Ammon's horn (tissue), 1 donor: ENCODE results near the gene TNFSF4.
A peak's percentile ranks its signal among the peaks of the same experiment; 100 is the strongest.
"Not testable (repeated sequence)": the region's sequence is repeated elsewhere in the genome, so short reads cannot be mapped to it uniquely, and the experiment has no call there.

Experiments used
- DNase-seq: peaks from one replicate; pipeline ENCODE4 v3.0.0-alpha.2; 2016; ENCODE audit warnings: low spot score

The TNFSF4 gene

DNA sequence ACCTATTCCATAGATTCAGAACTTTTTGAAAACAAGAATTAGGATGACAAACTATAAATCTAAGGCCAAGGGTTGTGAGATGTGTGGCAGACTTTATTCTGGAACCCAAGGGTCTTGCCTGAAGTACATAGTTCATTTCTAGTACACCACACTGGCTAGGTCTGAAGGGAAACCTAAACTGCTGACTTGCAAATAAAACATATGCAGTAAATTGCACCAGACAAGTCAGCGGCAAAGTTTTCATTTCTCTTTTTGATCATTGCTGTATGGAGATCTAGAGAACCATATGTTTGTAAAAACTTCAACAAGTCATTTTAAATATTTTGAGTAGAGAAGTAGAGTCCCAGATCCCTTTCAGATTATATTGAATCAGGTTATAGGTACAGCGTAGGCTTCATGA, 43.9 kb downstream of the TNFSF4 start:
- DNase-seq, result no peak

DNA sequence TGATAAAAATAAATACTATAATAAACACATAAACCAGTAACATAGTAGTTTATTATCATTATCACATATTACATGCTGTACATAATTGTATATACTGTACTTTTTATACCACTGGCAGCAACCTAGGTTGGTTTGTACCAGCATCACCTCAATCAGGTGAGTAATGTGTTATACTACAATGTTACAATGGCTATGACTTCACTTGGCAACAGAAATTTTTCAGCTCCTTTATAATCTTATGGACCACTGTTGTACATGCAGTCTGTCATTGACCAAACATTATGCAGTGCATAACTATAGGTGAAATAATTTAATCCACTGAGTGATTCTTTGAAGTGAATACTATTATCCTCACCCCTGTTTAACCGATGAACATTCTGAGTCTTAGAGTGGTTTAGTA, 44.5 kb downstream of the TNFSF4 start:
- DNase-seq, result no peak

DNA sequence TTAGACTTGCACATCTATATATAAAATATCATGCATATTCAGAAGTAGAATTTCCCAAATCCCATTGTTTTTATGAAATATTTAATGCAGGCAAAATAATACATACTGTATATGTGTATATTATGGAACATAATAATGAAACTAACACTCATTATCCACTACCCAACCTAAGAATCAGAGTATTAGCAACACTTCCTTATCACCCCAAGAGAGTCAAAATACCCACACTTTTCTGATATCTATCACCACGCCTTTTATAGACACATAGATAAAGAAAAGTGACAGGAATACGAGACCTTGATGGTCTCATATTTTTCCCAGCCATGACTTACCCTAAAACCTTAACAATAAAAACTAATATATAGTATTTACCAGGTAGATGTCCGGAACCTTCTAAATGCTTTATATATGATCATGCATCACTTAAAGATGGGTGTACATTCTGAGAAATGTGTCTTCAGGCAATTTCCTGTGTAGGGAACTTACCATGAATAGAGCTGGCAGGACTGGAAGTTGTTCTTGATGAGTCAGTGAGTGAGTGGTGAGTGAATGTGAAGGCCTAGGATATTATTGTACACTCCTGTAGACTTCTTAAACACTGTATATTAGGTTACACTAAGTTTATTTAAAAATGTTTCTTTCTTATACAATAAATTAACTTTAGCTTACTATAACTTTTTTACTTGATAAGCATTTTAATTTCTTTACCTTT, 45.5 kb downstream of the TNFSF4 start:
- DNase-seq, result no peak

DNA sequence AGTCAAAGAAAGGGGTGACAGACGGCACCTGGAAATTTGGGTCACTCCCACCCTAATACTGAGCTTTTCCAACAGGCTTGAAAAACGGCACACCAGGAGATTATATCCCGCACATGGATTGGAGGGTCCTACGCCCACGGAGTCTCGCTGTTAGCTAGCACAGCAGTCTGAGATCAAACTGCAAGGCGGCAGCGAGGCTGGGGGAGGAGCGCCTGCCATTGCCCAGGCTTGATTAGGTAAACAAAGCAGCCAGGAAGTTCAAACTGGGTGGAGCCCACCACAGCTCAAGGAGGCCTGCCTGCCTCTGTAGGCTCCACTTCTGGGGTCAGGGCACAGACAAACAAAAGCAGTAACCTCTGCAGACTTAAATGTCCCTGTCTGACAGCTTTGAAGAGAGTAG, 53.2 kb downstream of the TNFSF4 start:
- not testable (repeated sequence) for DNase-seq

DNA sequence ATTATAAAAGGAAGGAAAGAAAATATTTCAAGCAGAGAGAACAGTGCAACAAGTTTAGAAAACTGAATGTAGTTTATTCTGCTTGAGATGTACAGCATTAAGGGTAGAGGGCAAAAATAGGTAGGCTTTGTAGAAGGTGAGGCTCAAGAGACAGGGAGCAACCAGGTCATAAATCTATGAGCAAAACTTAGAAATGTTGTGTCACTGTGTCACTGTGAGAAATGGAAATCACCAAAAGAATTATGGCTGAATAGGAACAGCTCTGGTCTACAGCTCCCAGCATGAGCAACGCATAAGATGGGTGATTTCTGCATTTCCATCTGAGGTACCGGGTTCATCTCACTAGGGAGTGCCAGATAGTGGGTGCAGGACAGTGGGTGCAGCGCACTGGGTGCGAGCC, 53.6 kb downstream of the TNFSF4 start:
- DNase-seq, result no peak

DNA sequence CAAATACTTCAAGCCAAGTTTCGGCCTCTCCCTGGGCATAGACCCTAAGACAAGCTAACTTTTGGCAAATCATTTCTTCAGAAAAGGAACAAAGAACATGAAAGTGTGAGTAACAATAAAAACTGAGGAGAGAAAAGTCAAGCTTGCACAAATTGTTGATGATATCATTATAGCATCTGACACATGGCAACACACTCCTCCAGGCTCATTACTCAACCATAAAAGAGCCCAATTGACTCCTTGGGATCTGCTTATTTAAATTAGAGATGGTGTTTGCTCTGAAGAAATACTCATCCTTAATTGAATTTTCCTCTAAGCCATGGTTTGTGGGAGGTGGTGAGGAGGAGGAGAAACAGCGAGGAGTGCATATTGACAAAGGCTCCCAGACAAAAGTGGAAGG, 54.5 kb downstream of the TNFSF4 start:
- DNase-seq, result peak; percentile 4

DNA sequence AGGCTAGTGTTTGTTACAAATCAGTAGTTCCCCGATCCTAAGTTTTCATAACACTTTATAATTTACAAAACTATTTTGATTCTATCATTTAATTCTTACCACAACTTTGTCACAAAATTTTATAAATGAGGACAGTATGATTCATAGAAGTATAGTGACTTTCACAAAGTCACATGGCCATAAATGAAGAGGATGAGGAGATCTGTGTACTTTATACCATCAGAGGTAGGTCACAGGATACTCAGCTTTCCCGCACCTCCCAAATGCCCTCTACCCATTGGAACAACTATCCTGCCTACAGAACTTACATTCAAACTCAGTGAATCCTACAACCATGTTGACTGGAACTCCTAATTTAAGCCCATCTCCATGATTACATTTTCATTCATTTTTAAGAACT, 56.3 kb downstream of the TNFSF4 start:
- no peak for DNase-seq

DNA sequence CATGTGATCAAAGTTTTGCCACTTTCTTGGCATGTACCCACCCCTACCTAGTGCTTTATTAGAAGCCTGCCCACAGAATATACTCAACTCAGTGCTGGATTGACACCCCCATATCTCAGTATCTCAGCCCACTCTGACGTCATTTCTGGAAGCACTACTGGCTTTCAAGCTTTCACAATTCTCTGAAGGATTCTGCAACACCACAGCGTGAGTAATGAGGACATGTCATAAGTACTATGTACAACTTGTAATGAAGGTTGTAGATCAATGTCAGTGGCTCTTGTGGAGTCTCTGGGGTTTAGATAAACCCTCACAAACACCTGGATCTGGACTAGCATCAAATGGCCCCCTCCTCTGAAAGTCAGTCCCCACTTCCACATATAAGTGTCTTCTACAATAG, 57.2 kb downstream of the TNFSF4 start:
- no peak for DNase-seq

DNA sequence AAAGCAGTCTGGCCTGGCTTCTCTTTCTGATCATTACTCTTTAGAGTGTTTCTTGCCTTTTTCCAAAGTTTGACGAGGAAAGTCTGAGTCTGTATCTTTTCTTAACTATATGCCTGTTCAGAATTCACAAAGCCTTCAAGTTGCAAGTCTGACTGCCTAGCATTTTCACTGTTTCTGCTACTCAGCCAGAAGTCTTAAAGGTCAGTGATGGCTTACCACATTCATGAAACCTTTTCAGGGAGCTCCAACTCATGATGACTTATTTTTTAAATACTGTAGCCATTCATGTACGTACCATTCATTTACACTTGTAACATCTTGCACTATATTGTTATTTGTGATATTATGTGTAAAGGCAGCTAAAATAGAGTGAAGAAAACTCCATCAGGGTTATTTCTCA, 58.2 kb downstream of the TNFSF4 start:
- DNase-seq, result no peak

DNA sequence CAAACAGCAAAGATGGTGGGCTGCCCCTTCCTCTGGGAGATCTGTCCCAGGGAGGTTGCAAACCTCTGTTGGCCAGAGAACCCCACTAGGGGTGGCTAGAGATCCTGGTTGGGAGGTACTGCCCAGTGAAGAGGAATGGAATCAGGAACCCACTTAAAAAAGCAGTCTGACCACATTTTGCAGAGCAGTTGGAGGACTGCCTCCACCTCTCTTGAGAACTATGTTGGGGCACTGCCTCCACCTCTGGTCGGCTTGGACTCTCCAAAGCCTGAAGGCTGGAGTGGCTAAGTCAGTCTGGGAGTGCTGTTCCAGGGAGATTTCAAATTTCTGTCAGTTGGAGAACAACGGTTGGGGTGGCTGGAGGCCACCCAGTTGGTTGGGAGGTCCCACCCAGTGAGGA, 58.6 kb downstream of the TNFSF4 start:
- DNase-seq, result no peak

DNA sequence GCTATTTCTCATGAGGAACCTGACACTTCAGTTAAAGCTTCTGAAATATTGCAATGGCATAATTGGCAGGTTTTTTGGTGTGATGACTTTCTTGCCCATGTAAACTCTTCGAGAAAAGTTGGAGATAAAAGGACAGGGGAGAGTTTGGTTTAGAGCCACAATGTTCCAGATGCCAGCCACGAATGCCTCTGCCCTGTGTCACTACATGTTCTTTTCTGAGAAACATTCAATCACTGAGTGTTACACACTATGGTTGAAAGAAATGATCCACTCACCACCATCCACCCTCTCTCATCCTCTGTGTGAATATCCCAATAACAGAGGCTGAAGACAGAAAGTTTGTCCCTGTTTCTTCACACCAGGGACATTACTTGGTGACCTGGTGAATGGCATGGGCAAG, 66.4 kb downstream of the TNFSF4 start:
- DNase-seq, result no peak

DNA sequence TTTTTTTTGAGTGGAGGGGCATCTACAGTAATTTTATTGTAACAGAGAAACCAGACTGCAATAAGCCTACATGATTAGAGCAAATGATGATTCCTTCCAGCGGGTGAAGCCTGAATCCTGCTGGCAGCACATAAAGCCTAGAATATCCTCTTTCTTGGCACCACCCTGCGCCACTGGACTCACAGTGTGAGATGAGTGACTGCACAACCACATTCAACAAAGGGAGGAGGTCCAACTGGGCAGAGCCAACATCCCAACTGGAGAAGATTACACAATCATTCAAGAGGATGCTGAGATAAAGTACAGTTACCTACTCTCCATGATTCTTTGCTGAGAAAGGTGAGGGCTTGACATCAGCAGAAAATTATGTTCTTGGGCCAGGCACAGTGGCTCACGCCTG, 67.4 kb downstream of the TNFSF4 start:
- DNase-seq, result no peak

DNA sequence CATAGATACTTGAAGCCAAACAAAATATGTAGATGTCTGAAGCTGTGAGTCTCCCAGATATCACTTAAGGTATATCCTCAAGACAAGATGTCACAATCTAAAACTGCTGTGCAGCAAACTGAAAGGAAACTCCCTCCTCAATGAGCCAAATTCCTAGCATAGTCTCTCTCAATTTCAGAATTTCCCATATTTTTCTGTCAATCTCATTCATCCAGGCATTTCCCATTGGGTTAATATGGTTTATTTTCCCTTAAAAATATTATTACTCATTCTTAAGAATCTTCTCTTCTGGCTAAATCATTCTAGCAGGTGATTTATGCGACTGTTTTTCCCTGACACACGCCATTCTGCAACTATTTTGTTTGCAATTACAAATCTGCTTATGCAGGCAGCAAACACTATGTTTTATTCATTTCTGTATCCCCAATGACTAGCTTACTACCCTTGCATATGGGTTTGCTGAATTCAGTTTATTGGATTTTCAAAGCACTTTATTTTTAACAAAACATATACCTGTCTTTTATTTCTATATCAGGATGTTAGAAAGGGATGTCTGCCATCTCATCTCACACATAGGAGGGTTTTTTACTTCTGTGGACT, 69.9 kb downstream of the TNFSF4 start:
- DNase-seq, result no peak

DNA sequence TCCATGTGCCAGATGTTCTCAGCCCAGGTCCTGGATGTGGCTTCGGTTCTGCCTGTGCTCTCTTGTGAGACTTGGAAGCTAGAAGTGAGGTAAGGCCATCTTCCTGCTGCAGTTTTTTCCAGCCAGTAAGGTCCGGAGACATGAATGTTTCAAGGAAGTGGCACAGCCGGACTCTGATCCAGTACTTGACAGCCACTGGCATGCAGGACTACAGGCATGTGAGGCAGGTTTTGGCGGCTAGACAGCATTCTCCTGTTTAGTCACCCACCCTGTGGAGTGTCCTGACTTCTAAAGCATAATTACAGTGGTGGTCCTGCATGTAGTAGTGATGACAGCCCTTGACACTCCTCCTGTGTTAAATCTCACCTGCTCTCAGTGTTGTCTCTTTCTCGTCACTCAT, 72.3 kb downstream of the TNFSF4 start:
- DNase-seq, result no peak

DNA sequence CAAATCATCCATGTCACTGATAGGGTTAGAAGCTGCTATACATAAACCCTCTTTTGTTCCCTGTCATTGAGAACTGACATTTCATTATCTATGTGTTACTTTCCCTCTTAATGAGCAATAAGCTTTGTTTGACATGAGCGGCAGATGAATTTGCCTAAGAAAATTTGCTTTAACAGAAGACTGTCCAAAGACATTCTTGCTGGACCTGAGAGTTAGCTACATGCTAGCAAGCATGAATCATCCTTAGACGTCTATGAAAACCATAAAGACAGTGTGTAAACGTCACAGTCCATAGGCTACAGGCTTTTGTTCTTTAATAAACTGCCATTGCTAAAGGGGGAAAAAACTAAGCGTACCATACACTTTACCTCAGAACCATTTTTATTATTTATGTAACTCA, 73.1 kb downstream of the TNFSF4 start:
- DNase-seq, result no peak
